ENCODE results near the gene TMC8. TPM values are rescaled to one million over a fixed set of nuclear protein-coding genes. Genes with fewer than 3 reads are reported as not detected.

The TMC8 gene
- polyA plus RNA-seq, 2 of the 4 experiments (the other 2 are of a cell fraction) = 0.14 to 0.26 TPM

GRCh38 chr17:78118801-78119241, 11.8 kb upstream of the TMC8 start (continued):
- TF ChIP-seq GATA3 (IDR thresholded peaks at IDR 0.05; ENCODE audit: borderline replicate concordance) (no peak), MAX (IDR thresholded peaks at IDR 0.05) (no peak), CHD4 (IDR thresholded peaks at IDR 0.05; ENCODE audit: borderline replicate concordance) (no peak)

DNA sequence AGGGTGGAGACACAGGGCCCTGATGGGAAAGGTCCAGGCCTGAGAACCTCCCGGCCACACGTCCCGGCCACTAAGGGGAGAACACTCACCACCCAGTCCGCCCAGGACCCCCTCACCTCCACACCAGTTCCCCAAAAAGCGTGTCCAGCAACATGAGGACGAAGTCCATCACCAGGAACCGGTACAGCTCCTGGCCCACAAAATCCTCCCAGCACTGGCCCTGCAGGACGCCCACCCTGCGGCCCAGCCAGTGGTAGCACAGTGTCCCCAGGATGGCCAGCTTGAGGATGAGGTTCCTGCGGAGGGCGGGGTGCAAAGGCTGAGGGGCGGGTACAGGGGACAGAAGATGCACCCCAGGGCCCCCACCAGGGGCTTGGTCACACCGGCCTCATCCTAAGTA, 10.0 kb upstream of the TMC8 start:
- H3K9me3 ChIP-seq = no peaks in the 10 kb centered on the region
- TF ChIP-seq ZSCAN20 (CRISPR knock-in tag; IDR thresholded peaks at IDR 0.05) (no peak), GATA3 (IDR thresholded peaks at IDR 0.05; ENCODE audit: borderline replicate concordance) (no peak), RNF2 (IDR thresholded peaks at IDR 0.05; ENCODE audit: borderline replicate concordance, low read depth) (no peak)
- TF ChIP-seq, protein P1, sequence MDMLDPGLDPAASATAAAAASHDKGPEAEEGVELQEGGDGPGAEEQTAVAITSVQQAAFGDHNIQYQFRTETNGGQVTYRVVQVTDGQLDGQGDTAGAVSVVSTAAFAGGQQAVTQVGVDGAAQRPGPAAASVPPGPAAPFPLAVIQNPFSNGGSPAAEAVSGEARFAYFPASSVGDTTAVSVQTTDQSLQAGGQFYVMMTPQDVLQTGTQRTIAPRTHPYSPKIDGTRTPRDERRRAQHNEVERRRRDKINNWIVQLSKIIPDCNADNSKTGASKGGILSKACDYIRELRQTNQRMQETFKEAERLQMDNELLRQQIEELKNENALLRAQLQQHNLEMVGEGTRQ (IDR thresholded peaks at IDR 0.05) = no peak
- ChIA-PET POLR2A (no interaction called here), CTCF (interaction anchor here (0.7 to 13.7 kb wide), 6 partner anchors 19 to 130 kb away, joined by 3 to 164 read pairs (median 5); no protein-coding TSS in a partner anchor)
- ATAC-seq (no peak), FAIRE-seq (no peak), DNase-seq (ENCODE audit: low read depth in 1 of 2, low spot score in 1 of 2) (no peak)
- no peak overlapping the region for H3K27ac ChIP-seq
- no peak overlapping the region for H3K4me3 ChIP-seq
- no peak overlapping the region for H3K4me2 ChIP-seq
- 88% methylated on average over 6 of the region's 13 CpGs for WGBS (ENCODE audit: missing lambda C conversion rate)
- H3K4me1 ChIP-seq = no peaks in the 10 kb centered on the region

DNA sequence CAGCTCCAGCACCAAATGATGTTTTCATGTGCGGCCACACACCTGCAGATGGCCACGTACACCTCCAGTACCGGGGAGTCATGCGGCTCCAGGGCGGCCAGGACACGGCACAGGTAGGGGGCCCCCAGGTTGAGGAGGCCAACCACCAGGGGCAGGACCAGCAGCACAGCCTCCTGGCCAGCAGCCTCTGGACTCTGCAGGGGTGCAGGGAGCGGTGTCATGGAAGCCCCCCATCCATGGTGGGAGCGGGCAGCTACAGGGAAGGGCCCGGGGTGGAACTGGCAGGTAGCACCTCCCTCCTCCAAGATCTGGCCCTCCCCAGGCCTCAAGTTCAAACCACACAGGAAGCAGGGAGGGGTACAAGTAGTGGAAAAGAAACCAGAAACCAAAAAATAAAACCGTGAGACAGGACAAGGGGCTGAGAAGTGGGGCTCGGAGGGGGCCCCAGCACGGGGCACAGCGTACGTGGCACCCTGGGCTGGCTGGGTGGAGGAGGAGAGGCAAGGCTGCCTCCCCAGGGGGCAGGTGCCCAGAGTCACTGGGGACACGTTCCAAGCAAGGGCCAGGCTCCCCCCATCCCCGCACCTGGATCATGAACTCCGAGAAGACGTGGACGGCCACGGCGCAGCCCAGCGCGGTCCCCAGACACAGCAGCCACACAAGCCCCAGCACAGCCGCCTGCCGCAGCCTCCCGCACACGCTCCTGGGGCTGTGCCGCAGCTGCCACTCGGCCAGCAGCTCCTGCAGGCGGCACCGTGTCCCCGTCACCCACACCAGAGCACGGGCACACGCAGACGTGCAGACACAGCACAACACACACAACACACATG, 9.4 kb upstream of the TMC8 start:
- ATAC-seq (no peak), DNase-seq (ENCODE audit: low read depth in 1 of 2, low spot score in 1 of 2) (no peak), FAIRE-seq (no peak)
- Histone ChIP-seq H3K4me3 (no peak overlapping the region), H3K9me3 (no peaks in the 10 kb centered on the region), H3K4me2 (no peak overlapping the region), H3K27ac (no peak overlapping the region), H3K4me1 (no peaks in the 10 kb centered on the region)
- ChIA-PET POLR2A (no interaction called here), CTCF (interaction anchor here (0.6 to 13.7 kb wide), 8 partner anchors 8 to 130 kb away, joined by 4 to 164 read pairs (median 6); no protein-coding TSS in a partner anchor)
- 84% methylated on average over 33 of the region's 35 CpGs for WGBS (ENCODE audit: missing lambda C conversion rate)
- no peak for TF ChIP-seq CHD2 (IDR thresholded peaks at IDR 0.05; ENCODE audit: low read length, partially characterized antibody)
- TF ChIP-seq NR3C1 (IDR thresholded peaks at IDR 0.05) = no peak
- no peak for TF ChIP-seq FOXS1 (CRISPR knock-in tag; IDR thresholded peaks at IDR 0.05)
- no peak for TF ChIP-seq GATA3 (IDR thresholded peaks at IDR 0.05; ENCODE audit: borderline replicate concordance)
- TF ChIP-seq TP53 (CRISPR knock-in tag; IDR thresholded peaks at IDR 0.05) = no peak
- TF ChIP-seq ESRRA (IDR thresholded peaks at IDR 0.05; ENCODE audit: borderline replicate concordance, low read length) = no peak
- no peak for TF ChIP-seq ZNF302 (CRISPR knock-in tag; IDR thresholded peaks at IDR 0.05)
- TF ChIP-seq ZFP36 (IDR thresholded peaks at IDR 0.05; ENCODE audit: borderline replicate concordance, partially characterized antibody) = no peak
- TF ChIP-seq, protein P2, sequence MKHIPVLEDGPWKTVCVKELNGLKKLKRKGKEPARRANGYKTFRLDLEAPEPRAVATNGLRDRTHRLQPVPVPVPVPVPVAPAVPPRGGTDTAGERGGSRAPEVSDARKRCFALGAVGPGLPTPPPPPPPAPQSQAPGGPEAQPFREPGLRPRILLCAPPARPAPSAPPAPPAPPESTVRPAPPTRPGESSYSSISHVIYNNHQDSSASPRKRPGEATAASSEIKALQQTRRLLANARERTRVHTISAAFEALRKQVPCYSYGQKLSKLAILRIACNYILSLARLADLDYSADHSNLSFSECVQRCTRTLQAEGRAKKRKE (CRISPR knock-in tag; IDR thresholded peaks at IDR 0.05; ENCODE audit: low read depth) = no peak
- no peak for TF ChIP-seq MYC (IDR thresholded peaks at IDR 0.05; ENCODE audit: borderline replicate concordance, low read length)
- no peak for TF ChIP-seq CEBPB (IDR thresholded peaks at IDR 0.05)
- no peak for TF ChIP-seq PHF8 (IDR thresholded peaks at IDR 0.05; ENCODE audit: borderline replicate concordance, low read depth)
- no peak for TF ChIP-seq ZC3H11A (IDR thresholded peaks at IDR 0.05)
- TF ChIP-seq KDM5A (IDR thresholded peaks at IDR 0.05) = no peak
- no peak for TF ChIP-seq SREBF2 (IDR thresholded peaks at IDR 0.05)
